Smooth muscle cell (in vitro differentiated cells): ENCODE results near the gene ISG15. TPM values are rescaled to one million over a fixed set of nuclear protein-coding genes. Genes with fewer than 3 reads are reported as not detected.

ENCODE experiments used
- DNase-seq: peaks from one replicate; lab custom pipeline; 2025; ENCODE audit not compliant: unreplicated experiment; lab: John Stamatoyannopoulos, UW
- H2AFZ ChIP-seq: fragments of 200-600 bp; sonication (generic); 2 replicates; pipeline ENCODE4 v1.6.0; 2016; ENCODE audit warnings: antibody characterized with exemption, low read depth, mild to moderate bottlenecking
- H3F3A ChIP-seq: fragments of 200-600 bp; sonication (generic); 2 replicates; pipeline ENCODE4 v1.6.0; 2017; ENCODE audit warnings: antibody characterized with exemption, low read depth
- H3K27ac ChIP-seq: fragments of 200-600 bp; sonication (generic); 2 replicates; pipeline ENCODE4 v1.5.1; 2016; ENCODE audit warnings: low read depth, mild to moderate bottlenecking
- H3K27me3 ChIP-seq: fragments of 200-600 bp; sonication (generic); 2 replicates; pipeline ENCODE4 v1.6.1; 2016; ENCODE audit warnings: low read depth, mild to moderate bottlenecking
- H3K36me3 ChIP-seq: fragments of 200-600 bp; sonication (generic); 2 replicates; pipeline ENCODE4 v1.5.1; 2016; ENCODE audit warnings: low read depth
- H3K4me1 ChIP-seq: fragments of 200-600 bp; sonication (generic); 2 replicates; pipeline ENCODE4 v1.5.1; 2016; ENCODE audit warnings: low read depth
- H3K4me2 ChIP-seq: fragments of 200-600 bp; sonication (generic); 2 replicates; pipeline ENCODE4 v1.6.0; 2016; ENCODE audit warnings: mild to moderate bottlenecking
- H3K4me3 ChIP-seq: fragments of 200-600 bp; sonication (generic); 2 replicates; pipeline ENCODE4 v1.5.1; 2016; ENCODE audit warnings: mild to moderate bottlenecking
- H3K79me2 ChIP-seq: fragments of 200-600 bp; sonication (generic); 2 replicates; pipeline ENCODE4 v1.6.0; 2016; ENCODE audit warnings: low read depth, mild to moderate bottlenecking
- H3K9ac ChIP-seq: fragments of 200-600 bp; sonication (generic); 2 replicates; pipeline ENCODE4 v1.6.0; 2016; ENCODE audit warnings: low read depth
- H3K9me3 ChIP-seq: fragments of 200-600 bp; sonication (generic); replicated peaks from 2 replicates; pipeline ENCODE4 v1.5.1; 2016; ENCODE audit warnings: low read depth
- H4K20me1 ChIP-seq: fragments of 200-600 bp; sonication (generic); 2 replicates; pipeline ENCODE4 v1.6.0; 2016; ENCODE audit warnings: low read depth
- WGBS: methylation state at CpG from one replicate; pipeline ENCODE4 v1.1.7; 2016; ENCODE audit warnings: low lambda C conversion rate; 5-methylcytosine and 5-hydroxymethylcytosine counted together
- polyA plus RNA-seq: library from polyadenylated mRNA; unstranded; fragments of >200 nt; fragmentation: Nextera tagmentation; extraction: Ambion mirVana; gene quantifications from 2 replicates; pipeline ENCODE4 v1.2.1, GENCODE V29; 2016
- total RNA-seq: library from RNA; depleted of rRNA; stranded (reverse); fragments of >200 nt; gene quantifications from 2 replicates; pipeline ENCODE4 v1.2.3, GENCODE V29; 2014
- TF ChIP-seq, protein P1 (sequence below): fragments of 200-600 bp; sonication (generic); IDR thresholded peaks from 2 replicates; pipeline ENCODE4 v1.5.1; 2017; ENCODE audit warnings: borderline replicate concordance, mild to moderate bottlenecking, antibody characterized with exemption; ENCODE audit not compliant: insufficient read depth, poor library complexity, severe bottlenecking

The ISG15 gene
- total and polyA plus RNA-seq, 2 experiments from 2014 or later: 109 to 147 TPM

DNA sequence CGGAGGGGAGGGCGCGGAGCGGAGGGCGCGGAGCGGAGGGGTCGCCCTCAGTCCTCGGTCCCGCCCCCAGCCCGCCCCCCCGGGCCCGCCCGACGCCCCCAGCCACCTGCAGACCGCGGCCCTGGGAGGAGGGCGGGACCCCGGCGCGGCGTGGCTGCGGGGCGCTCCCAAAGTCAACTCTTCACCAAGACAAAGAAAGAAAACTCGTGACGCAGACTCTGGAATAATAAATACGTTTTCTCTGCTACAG lies 14.6 kb upstream of the ISG15 start:
- H4K20me1 ChIP-seq: peaks cover 33% of the 10 kb centered on the region
- peaks cover 3% of the 10 kb centered on the region for H3K79me2 ChIP-seq
- peak overlapping the region; percentile 99 for H3K4me2 ChIP-seq
- no peaks in the 10 kb centered on the region for H3K27me3 ChIP-seq
- H3F3A ChIP-seq: no peaks in the 10 kb centered on the region
- WGBS: 10% methylated on average over 4 of the region's 27 CpGs
- TF ChIP-seq, protein P1, sequence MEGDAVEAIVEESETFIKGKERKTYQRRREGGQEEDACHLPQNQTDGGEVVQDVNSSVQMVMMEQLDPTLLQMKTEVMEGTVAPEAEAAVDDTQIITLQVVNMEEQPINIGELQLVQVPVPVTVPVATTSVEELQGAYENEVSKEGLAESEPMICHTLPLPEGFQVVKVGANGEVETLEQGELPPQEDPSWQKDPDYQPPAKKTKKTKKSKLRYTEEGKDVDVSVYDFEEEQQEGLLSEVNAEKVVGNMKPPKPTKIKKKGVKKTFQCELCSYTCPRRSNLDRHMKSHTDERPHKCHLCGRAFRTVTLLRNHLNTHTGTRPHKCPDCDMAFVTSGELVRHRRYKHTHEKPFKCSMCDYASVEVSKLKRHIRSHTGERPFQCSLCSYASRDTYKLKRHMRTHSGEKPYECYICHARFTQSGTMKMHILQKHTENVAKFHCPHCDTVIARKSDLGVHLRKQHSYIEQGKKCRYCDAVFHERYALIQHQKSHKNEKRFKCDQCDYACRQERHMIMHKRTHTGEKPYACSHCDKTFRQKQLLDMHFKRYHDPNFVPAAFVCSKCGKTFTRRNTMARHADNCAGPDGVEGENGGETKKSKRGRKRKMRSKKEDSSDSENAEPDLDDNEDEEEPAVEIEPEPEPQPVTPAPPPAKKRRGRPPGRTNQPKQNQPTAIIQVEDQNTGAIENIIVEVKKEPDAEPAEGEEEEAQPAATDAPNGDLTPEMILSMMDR: no peak
- H2AFZ ChIP-seq: no peak overlapping the region
- H3K4me1 ChIP-seq: peaks cover 4% of the 10 kb centered on the region
- no peak overlapping the region for H3K27ac ChIP-seq
- H3K9ac ChIP-seq: peak overlapping the region; percentile 76
- no peaks in the 10 kb centered on the region for H3K9me3 ChIP-seq
- DNase-seq: no peak
- peak overlapping the region; percentile 70 for H3K4me3 ChIP-seq
- H3K36me3 ChIP-seq: no peaks in the 10 kb centered on the region

DNA sequence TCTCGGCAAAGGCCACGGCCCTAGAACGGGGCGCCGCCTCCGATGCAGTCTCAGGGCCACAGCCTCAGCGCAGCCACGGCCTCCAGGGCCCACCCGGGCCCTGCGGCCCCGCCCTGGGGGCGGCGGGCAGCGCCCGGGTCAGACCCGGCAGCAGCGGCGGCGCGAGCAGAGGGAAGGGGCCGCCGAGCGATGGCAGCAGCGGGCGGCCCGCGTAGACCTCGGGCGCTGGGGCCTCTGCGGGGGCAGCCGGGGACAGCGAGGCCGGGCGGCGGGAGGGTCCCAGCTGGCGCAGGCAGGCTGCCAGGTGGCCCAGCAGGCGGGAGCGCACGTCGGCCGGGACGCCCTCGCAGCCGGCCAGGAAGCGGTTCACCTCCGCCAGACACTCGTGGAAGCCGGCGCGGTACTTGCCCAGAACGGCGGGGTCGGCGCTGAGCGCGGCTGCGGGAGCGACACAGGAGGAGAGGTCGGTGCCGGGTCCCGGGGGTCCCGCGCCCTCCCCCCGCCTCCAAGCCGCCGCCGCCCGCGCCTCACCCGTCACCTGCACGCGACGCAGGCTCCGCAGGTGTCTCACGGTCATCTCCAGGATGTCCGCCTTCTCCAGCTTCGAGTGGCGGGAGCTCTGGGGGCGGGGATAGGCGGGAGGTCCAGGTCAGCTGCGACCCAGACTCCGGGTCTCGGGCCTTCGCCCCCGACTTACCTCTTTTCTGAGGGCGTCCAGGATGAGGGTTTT lies 14.1 kb upstream of the ISG15 start:
- no peaks in the 10 kb centered on the region for H3K27me3 ChIP-seq
- peaks cover 33% of the 10 kb centered on the region for H4K20me1 ChIP-seq
- TF ChIP-seq, protein P1: no peak
- peak overlapping the region; percentile 70 for H3K4me3 ChIP-seq
- peaks cover 4% of the 10 kb centered on the region for H3K4me1 ChIP-seq
- H3F3A ChIP-seq: no peaks in the 10 kb centered on the region
- no peaks in the 10 kb centered on the region for H3K36me3 ChIP-seq
- peak overlapping the region; percentile 99 for H3K4me2 ChIP-seq
- peaks cover 3% of the 10 kb centered on the region for H3K79me2 ChIP-seq
- WGBS: 2% methylated on average over 40 of the region's 86 CpGs
- peak overlapping the region; percentile 76 for H3K9ac ChIP-seq
- no peak overlapping the region for H2AFZ ChIP-seq
- no peak for DNase-seq
- no peak overlapping the region for H3K27ac ChIP-seq
- H3K9me3 ChIP-seq: no peaks in the 10 kb centered on the region

DNA sequence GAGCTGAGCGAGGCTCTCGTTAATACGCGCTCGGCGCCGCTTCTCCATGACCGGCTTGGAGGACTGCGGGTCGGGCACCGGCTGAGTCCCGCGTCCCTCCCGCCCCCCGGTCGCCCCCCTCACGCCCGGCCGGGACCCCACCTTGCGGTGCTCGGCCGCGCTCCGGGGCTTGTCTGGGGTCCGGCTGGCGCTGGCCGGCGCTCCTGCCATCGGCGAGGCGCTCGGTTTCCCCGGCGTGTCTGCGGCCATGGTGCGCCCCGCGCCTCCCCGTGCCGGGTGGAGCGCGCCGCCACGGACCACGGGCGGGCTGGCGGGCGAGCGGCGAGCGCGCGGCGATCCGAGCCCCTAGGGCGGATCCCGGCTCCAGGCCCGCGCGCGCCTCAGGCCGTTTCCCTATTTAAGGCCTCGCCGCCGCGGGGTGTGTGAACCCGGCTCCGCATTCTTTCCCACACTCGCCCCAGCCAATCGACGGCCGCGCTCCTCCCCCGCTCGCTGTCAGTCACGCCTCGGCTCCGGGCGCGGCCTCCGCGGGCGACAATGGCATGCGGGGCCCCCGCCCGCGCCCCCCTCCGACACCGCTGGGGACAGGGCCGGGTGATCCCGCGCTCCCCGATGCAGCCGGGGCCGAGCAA lies 13.5 kb upstream of the ISG15 start, which contains the start of gene HES4:
Gene HES4 (minus strand): TSS at position 373 of the 632 bp plus-strand sequence. CDS start 124 bp downstream, at position 249.
- H2AFZ ChIP-seq: peak within 1 kb of the TSS; percentile 58
- no peaks in the 10 kb centered on the region for H3K9me3 ChIP-seq
- no peaks in the 10 kb centered on the region for H3K36me3 ChIP-seq
- peaks cover 3% of the 10 kb centered on the region for H3K79me2 ChIP-seq
- peak within 1 kb of the TSS; percentile 99 for H3K4me2 ChIP-seq
- H3K4me3 ChIP-seq: peak within 1 kb of the TSS; percentile 70
- H3K27ac ChIP-seq: peak within 1 kb of the TSS; percentile 94
- TF ChIP-seq, protein P1: no peak
- peak within 1 kb of the TSS; percentile 88 for H3K9ac ChIP-seq
- no peaks in the 10 kb centered on the region for H3K27me3 ChIP-seq
- H3F3A ChIP-seq: no peaks in the 10 kb centered on the region
- peaks cover 5% of the 10 kb centered on the region for H3K4me1 ChIP-seq
- H4K20me1 ChIP-seq: peaks cover 33% of the 10 kb centered on the region
- WGBS: 2% methylated on average over 80 of the region's 95 CpGs
- DNase-seq: peak; percentile 89
